ENCODE measurements around the gene ACOXL. TPM values are rescaled to one million over a fixed set of nuclear protein-coding genes. Genes with fewer than 3 reads are reported as not detected.

The ACOXL gene
- polyA plus RNA-seq, 3 donors, result 0.35 TPM; not detected in 2

DNA sequence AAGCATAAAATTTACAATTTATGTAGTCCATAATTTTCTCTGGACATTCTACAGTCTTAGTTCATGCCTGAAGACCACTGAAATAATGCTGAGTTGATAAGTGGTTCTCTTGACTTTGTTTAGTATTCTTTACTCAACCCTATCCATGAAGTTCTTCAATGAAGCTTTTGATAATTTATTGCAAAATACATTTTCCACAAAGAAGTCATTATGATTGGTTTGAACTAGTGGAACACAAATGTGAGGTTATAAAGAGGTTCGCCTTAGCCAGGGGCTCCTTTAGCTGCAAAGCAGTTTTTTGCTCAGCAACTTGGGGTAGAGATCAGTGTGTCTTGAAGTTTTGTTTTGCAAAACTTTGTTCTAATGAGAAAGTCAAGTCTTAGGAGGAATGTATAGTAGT, 394.2 kb downstream of the ACOXL start:
- TF ChIP-seq, protein P1, sequence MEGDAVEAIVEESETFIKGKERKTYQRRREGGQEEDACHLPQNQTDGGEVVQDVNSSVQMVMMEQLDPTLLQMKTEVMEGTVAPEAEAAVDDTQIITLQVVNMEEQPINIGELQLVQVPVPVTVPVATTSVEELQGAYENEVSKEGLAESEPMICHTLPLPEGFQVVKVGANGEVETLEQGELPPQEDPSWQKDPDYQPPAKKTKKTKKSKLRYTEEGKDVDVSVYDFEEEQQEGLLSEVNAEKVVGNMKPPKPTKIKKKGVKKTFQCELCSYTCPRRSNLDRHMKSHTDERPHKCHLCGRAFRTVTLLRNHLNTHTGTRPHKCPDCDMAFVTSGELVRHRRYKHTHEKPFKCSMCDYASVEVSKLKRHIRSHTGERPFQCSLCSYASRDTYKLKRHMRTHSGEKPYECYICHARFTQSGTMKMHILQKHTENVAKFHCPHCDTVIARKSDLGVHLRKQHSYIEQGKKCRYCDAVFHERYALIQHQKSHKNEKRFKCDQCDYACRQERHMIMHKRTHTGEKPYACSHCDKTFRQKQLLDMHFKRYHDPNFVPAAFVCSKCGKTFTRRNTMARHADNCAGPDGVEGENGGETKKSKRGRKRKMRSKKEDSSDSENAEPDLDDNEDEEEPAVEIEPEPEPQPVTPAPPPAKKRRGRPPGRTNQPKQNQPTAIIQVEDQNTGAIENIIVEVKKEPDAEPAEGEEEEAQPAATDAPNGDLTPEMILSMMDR (IDR thresholded peaks at IDR 0.05), result no peak
- peaks cover 76 to 77% of the 10 kb centered on the region in 2 donors for H3K36me3 Mint-ChIP-seq
- Histone ChIP-seq H3K27me3 (ENCODE audit: control insufficient read depth in 2 of 2, insufficient read depth in 2 of 2, low read length in 2 of 2) (peaks cover 0 to 2% of the 10 kb centered on the region in 2 donors), H3K9ac (ENCODE audit: insufficient read depth, low read length, poor library complexity, severe bottlenecking) (no peak overlapping the region), H3K9me3 (replicated peaks in 1 of 2; ENCODE audit: control insufficient read depth in 1 of 2, insufficient read depth in 1 of 2, low read length in 2 of 2) (no peaks in the 10 kb centered on the region), H3K36me3 (replicated peaks in 1 of 2; ENCODE audit: control insufficient read depth in 1 of 2, insufficient read depth in 2 of 2, low read length in 2 of 2) (peaks cover 42 to 73% of the 10 kb centered on the region in 2 donors), H3K4me2 (replicated peaks; ENCODE audit: extremely low read depth, low read length, poor library complexity, severe bottlenecking) (no peak overlapping the region), H4K20me1 (ENCODE audit: insufficient read depth, low read length) (peaks cover 95% of the 10 kb centered on the region), H3K4me3 (replicated peaks in 1 of 3; ENCODE audit: low read depth in 2 of 3, low read length in 3 of 3) (no peak overlapping the region), H3K79me2 (ENCODE audit: insufficient read depth, low read length) (peaks cover 39% of the 10 kb centered on the region), H2AFZ (ENCODE audit: insufficient read depth, low read depth, low read length, poor library complexity, severe bottlenecking) (no peak overlapping the region), H3K27ac (ENCODE audit: low read depth in 1 of 2, low read length in 2 of 2) (no peak overlapping the region), H3K4me1 (ENCODE audit: control insufficient read depth in 1 of 2, insufficient read depth in 2 of 2, low read length in 2 of 2) (peaks cover 26 to 30% of the 10 kb centered on the region in 2 donors)
- DNase-seq, result no peak
- H3K4me3 Mint-ChIP-seq, result no peak overlapping the region
- H3K27me3 Mint-ChIP-seq (ENCODE audit: low read depth in 3 of 3), result peaks cover 0 to 9% (median 6%) of the 10 kb centered on the region in 3 donors
- no CpG with 5 or more reads among the region's 1 CpG for WGBS (ENCODE audit: insufficient coverage)
- H3K9me3 Mint-ChIP-seq, result peaks cover 0 to 2% (median under 1%) of the 10 kb centered on the region in 7 donors
- no peak overlapping the region for H3K27ac Mint-ChIP-seq
- peaks cover 42% of the 10 kb centered on the region for H3K4me1 Mint-ChIP-seq
- intact Hi-C loops (cut with micrococcal nuclease), result loop anchor here in 1 of 2 donors (10.0 kb wide), 1 partner anchor 312 kb away; no protein-coding TSS in a partner anchor

DNA sequence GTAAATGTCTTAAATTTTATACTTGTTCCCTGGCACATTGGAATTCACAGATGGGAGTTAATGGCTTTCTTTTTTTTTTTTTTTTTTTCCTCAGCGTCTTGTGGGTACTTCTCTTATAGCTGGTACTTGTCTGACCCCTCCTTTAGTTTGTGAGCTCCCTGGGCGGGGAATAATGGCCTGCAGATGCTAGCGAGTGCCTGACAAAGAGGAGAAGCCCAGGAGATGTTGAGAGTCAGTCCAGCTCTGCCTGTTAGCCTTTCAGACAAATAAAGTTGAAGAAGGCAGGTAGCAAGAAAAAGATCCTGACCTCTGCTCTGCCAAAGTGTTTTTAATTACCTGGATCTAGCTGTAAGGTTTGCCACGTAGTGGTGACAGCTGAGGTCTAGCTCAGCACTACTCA, 395.0 kb downstream of the ACOXL start:
- WGBS (ENCODE audit: insufficient coverage), result 100% methylated on average over 3 of the region's 4 CpGs
- peaks cover 96% of the 10 kb centered on the region for H4K20me1 ChIP-seq (ENCODE audit: insufficient read depth, low read length)
- Mint-ChIP-seq H3K4me1 (peaks cover 42% of the 10 kb centered on the region), H3K9me3 (peaks cover 0 to 2% (median 0%) of the 10 kb centered on the region in 7 donors), H3K27ac (peak overlapping the region in 2 of 7 donors; percentile 41 to 42), H3K27me3 (ENCODE audit: low read depth in 3 of 3) (peaks cover 0 to 9% (median 6%) of the 10 kb centered on the region in 3 donors), H3K4me3 (no peak overlapping the region), H3K36me3 (peaks cover 84% of the 10 kb centered on the region in 2 donors)
- no peak overlapping the region for H2AFZ ChIP-seq (ENCODE audit: insufficient read depth, low read depth, low read length, poor library complexity, severe bottlenecking)
- H3K9me3 ChIP-seq (replicated peaks in 1 of 2; ENCODE audit: control insufficient read depth in 1 of 2, insufficient read depth in 1 of 2, low read length in 2 of 2), result no peaks in the 10 kb centered on the region
- intact Hi-C loops (cut with micrococcal nuclease), result loop anchor here in 1 of 2 donors (10.0 kb wide), 1 partner anchor 313 kb away; no protein-coding TSS in a partner anchor
- H3K9ac ChIP-seq (ENCODE audit: insufficient read depth, low read length, poor library complexity, severe bottlenecking), result no peak overlapping the region
- DNase-seq, result no peak
- H3K36me3 ChIP-seq (replicated peaks in 1 of 2; ENCODE audit: control insufficient read depth in 1 of 2, insufficient read depth in 2 of 2, low read length in 2 of 2), result peaks cover 45 to 81% of the 10 kb centered on the region in 2 donors
- H3K27ac ChIP-seq (ENCODE audit: low read depth in 1 of 2, low read length in 2 of 2), result no peak overlapping the region
- H3K4me1 ChIP-seq (ENCODE audit: control insufficient read depth in 1 of 2, insufficient read depth in 2 of 2, low read length in 2 of 2), result peaks cover 19 to 23% of the 10 kb centered on the region in 2 donors
- peaks cover 40% of the 10 kb centered on the region for H3K79me2 ChIP-seq (ENCODE audit: insufficient read depth, low read length)
- peaks cover 0 to 2% of the 10 kb centered on the region in 2 donors for H3K27me3 ChIP-seq (ENCODE audit: control insufficient read depth in 2 of 2, insufficient read depth in 2 of 2, low read length in 2 of 2)
- H3K4me3 ChIP-seq (replicated peaks in 1 of 3; ENCODE audit: low read depth in 2 of 3, low read length in 3 of 3), result no peak overlapping the region
- H3K4me2 ChIP-seq (replicated peaks; ENCODE audit: extremely low read depth, low read length, poor library complexity, severe bottlenecking), result no peak overlapping the region
- TF ChIP-seq, protein P1 (IDR thresholded peaks at IDR 0.05), result no peak
